HG02938 (cell line): ENCODE measurements around the gene CELSR1.

Source experiments
- ATAC-seq: cut with Tn5 transposase; IDR thresholded peaks from one replicate; pipeline ENCODE4 v1.9.1; 2021; ENCODE audit warnings: mild to moderate bottlenecking, moderate library complexity; ENCODE audit not compliant: unreplicated experiment

The CELSR1 gene

DNA sequence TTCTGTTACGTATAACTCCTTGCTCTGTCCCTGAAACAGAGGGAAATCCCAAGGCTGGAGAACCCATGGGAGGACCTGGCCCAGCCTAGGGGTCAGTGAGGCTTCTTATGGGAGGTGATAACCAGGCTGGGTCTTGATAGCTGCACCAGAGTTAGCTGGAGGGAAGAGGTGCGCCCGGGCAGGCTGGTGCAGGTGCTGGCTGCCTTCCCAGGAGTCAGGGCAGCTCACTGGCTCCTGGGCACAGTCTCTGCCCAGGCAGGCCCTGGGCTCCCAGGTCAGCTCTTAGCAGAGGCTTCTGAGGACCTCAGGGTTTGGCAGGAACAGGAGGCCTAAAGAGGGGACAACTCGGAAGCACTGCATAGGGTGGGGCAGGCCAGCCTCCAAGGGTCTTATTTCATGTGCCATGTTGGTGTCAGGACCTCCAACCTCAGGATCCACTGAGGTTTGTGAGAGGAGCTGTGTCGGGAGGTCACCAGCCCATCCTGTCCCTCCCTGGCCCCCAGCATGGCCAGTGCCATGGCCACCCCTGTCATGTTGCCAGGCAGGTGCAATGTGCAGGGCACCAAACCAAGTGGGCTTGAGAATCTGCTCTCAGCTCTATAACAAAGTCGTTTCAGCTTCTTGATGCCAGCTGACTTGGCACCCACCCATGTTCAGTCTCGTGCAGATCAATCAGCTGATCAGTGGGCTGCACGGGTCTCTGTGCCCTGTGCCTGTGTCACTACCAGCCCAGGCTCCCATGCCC is 20.5 kb upstream of the CELSR1 start:
- no peak for ATAC-seq

DNA sequence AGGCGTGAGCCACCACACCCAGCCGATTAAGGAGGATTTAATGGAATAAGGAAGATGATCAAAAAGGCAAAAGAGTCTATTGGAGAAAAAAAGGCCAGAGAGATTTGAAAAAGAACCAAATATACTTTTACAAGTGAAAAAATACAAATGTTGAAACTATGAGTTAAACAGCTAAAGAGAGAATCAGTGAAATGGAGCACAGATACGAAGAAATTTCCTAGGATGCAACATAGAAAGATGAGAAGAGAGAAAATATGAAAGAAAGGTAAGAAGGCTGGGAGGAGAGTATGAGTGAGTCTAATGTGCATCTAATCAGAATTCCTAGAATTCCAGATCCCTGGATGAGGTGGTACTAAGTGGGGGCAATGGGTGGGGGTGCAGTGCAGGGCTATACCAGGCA is 19.4 kb upstream of the CELSR1 start:
- ATAC-seq = no peak

DNA sequence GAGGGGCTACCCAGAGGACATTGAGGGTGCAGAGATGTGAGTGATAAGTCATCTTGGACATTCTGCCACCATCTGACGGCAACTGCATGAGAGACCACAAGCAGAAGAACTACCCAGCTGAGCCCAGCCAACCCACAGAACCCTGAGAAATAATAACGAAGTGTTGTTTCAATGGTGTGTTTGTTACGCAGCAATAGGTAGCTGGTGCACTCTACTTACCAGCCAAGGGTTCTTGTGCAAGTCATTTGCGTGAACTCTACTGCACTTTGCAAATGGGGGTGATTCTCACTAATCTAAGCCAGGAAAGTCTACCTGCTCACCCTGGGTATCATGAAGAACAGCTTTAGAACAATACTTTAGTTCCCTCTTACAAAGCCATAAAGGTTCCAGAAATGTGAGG is 15.8 kb upstream of the CELSR1 start:
- no peak for ATAC-seq

DNA sequence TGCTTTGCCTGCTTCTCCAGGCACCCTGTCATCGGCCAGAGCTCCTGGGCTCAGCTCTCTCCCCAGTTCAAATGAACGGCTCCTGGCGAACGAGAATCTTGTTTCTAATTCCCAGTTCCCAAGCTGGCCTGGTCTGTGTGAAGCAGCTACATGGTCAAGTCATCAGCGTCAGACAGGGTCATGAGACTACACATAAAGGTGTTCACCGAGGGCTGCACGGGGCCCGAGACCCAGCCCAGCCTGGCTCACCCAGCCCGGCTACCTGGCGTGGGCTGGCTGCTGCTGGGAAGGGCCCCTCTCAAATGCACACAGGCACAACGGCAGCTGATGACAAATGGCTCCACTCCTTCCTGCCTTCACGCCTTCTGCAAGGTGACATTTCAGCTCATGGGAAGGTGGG is 14.6 kb upstream of the CELSR1 start:
- no peak for ATAC-seq

DNA sequence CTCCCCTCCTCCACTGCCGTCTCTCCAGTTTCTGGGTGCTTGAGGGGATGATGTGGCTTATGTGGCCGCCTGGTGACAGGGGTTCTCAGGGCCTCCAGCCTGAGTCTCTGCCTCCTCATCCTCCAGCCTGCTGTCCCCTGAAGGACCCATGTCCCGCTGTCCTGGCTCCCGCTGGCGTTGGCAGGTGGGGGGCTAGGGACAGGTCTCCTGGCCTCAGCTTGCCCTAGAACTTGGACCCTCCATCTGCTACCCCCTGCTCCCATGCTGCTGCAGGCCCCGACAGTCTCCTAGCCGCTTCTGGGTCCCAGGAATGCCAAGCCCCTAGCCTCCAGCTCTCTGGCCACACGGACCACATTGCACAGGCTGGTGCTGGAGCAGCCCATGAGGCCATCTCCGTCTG is 13.9 kb upstream of the CELSR1 start:
- ATAC-seq = no peak

DNA sequence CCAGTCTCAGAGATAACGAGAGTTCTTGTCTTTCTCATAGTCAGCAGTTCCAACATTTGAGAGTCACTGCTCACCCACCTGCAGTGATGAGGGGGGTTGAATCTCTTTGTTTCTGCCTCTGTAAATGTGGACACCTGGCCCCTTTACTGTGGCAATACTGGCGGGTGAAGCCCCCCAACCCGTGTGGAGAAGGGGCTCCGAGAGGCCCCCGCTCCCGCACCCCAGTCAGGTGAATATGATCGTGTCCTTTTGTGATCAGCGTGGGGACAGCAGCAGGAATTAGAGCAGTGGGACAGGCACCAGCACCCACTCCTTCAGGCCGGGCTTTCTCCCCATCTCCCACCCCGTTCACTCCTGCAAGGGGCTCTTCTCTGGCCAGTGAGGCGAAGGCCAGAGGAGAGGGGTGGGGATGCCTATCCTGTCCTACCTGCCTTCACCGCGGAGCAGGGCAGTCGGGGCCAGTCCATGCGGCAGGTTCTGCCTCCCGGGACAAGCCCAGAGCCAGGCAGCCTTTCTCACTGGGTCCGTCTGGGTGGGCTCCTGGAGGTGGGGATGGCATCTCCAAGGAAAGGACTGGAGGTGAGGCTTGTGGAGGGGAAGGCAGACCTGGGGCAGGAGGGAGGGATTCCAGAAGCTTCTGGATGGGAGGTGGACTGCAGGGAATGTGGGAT is 12.7 kb upstream of the CELSR1 start:
- ATAC-seq = no peak

DNA sequence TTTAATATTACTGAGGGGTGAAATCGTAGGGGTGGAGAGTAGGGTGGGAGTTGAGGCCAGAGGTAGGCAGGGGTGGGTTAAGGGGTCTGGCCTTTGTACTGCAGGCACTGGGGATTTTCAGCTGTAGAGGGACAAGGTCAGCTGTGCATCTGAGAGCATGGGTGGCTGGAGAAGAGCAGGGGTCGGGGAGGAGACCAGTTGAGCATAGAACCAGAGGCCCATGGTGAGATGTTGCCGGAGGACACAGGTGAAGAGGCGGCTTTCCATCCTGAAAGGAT is 12.1 kb upstream of the CELSR1 start:
- ATAC-seq = no peak

DNA sequence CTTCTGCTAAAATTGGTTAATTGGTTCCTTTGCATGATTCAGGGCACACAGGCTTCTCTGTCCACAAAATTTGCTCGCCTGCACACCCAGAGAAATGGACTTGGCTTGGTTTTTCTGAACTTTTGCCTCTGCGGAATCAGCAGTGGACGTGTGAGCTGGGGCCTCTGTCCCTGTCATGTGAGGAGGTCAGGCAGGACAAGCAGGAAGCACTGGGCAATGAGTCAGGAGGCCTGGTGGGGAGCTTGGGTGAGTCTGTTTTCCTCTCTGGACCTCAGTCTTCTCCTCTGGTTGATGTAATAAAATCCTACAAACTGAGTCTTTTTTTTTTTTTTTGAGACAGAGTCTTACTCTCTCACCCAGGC is 10.4 kb upstream of the CELSR1 start:
- ATAC-seq = no peak

DNA sequence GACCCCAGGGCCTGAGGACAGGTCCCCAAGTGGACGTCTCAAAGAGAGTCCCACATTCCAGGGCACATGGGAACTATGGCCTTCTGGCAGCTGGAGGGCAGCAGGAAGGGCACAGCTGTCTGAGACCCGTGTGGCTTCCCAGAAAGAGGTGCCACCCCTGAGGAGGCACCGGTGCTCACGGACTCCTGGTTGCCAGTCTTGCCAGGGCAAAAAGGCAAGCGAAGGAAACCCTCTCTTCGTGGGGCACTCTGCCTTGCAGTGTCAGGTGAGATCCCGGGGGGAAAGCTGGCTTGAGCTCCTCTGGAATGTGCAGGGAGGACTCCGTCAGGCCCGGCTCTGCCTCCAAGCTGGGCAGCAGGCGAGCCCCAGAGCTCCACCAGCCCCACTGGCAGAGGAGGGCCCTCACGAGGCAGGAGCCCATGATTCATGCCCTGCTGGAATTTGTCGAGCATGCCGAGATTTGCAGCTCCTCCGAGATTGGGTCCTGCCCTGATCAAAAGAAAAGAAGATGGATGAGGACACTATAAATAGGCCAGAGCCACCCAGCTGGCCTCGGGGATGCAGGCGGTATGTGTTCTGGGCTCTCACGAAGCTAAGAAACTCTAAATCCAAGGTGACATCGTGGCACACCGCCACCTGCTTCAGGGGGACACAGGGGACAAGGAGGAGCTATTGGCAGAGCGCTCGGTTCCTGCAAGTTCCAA is 9.9 kb upstream of the CELSR1 start:
- no peak for ATAC-seq

DNA sequence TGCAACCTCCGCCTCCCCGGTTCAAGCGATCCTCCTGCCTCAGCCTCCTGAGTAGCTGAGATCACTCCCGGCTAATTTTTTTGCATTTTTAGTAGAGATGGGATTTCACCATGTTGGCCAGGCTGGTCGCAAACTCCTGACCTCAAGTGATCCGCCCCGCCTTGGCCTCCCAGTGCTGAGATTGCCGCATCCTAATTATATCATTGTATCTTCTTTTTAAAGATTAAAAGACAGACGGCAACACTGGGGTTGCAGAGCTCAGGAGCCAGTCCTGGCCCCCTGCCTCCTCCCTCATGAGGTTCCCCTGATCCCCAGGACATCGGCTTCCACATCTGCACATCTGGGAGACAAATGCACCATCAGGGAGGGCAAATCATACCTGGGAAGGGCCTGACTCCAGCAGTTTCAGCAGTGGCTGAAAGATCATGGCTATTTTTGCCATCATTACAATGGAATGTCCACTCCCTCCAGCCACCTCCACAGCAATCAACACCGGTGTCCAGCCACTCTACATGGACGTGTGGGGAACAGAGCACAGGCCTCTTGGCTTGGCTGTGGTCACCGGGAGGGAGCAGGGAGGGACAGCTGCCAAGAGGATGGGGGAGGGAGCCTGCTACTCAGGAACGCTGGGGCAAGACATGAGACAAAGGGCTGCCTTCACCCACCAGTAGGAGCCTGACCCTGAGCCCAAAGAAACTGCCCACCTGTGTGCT is 9.2 kb upstream of the CELSR1 start:
- no peak for ATAC-seq

DNA sequence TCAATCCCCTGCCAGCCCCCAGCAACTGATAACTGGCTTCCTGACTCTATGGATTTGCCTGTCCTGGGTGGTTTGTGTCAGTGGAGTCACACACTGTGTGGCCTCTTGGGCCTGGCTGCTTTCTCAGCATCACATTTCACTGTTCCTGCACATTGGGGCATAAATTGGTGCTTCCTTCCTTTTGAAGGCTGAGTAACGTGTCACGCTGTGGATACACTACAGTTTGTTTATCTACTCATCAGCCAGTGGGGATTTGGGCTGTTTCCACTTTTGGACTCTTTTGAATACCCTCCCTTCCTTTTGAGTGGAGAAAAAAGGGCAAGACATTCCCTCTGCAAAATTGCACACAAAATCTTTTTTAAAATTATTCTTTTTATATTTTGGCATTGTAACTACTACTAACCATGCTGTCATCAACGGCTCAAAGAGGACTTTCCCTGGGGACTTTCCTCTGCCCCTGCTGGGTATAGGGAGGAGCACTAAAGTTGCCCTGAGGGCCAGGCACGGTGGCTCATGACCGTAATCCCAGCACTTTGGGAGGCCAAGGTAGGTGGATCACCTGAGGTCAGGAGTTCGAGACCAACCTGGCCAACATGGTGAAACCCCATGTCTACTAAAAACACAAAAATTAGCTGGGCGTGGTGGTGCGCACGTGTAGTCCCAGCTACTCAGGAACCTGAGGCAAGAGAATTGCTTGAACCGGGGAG is 7.8 kb upstream of the CELSR1 start:
- ATAC-seq = no peak

DNA sequence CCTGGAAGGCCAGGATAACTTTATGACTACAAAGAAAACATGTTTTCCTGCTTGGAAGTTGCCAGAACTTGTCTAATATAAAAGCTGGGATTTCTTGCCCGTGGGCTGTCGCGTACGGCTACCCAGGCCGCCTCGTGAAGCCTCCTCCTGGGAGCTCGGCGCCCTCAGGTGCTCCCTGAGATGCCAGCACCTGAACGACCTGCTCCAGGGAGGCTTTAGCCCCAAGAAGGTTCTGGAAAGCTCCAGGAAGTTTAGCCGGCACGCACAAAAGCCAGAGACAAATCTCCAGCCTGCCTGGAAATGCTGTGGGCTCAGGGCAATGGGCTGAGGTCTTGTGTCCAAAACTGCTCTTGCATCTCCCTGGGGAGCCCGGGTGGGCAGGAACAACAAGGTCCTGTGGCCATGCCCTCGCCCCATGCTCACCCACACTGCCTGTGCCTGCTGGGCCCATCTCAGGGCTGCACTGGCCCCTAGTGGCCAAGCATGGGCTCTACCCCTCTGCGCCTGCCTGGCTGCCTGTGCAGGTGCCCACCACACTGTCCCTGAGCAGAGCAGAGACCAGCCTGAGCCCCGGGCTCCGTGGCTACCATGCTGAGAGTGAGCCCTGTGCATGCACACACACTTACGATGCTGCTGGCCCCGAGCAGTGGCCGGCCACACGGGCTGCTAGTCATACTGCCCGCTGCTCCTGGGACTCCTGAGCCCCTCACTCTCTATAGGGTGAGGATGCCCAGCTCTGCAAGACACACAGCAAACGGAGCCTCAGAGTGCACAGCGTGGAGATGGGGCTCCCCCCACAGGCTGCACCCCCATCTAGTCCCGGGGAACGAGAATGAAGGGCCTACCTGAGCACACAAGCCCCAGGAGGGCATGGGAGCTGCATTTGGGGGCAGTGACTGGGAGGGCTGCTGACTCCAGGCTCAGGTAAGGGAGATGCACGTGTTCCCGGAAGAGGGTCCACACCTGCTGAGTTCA is 4.9 kb upstream of the CELSR1 start:
- no peak for ATAC-seq

DNA sequence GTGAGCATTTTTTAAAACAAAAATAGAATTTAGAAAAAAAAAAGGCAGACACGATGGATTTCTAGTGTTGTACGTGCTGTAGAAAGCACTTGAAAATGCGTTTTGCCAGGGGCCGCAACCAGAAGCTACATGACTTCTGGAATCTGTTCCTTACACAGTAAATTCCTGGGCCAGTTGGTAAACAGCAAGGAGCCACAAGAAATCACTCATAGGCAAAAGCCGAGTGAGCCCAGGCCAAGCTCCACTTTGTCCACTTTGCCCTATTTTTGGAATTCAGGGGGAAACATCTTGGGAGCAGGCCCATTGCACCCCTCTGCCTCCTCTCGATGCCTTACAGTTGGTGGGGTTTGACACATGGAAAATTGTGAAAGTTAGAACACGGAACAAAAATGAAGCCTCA is 4.1 kb upstream of the CELSR1 start:
- no peak for ATAC-seq

DNA sequence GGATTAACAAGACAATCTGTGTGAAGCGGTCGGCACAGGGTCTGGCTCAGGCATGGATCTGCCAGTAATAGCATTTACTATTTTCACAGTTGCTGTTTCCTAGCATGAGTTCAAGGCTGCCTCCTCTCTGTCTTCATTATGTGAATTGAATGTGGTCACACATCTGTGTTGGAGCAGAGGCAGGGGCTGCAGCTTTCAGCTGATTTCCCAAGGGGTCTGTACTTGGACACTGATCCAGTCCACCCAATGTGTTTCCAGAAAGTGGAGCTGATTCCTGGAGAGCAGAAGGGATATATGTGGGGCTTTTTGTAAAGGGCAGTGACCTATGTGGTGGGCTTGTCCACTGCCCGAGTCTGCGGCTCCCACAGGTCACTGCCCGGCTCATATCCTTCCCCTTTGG is 3.5 kb upstream of the CELSR1 start:
- no peak for ATAC-seq

DNA sequence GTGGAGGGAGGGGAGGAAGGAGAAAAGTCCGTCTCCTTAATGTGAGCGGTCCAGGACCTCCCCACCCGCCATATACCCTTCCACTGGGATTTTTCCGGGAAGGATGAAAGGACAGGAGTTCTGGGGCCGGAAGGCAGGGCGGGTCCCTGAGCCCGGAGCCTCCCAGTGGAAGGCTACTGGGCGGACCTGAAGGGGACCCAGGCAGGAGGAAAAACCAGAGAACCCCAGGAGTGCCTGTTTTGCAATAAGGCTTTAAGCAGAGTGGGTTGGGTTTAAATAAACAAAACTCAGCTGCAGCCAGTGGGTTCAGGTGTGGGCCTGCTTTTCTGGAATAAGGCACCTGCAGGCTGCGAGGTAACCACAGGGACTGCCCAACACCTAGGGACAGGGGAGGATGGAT is 1.7 kb upstream of the CELSR1 start:
- no peak for ATAC-seq

DNA sequence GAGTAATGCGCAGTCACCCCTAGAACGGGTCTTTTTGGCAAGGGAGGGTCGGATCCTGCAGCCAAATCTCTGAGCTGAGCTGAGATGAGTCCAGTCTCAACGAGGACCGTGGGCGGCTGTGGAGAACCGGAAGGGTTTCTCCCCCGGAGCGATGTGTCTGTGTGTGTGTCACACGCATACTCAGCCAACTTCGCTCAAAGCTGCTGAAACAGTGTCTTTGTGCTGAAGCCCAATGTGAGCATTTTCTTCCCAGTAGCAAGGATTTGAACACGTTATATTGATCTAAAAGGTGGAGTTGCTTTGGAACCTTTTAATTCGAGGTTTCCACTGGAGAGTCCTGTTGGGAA is 1.4 kb upstream of the CELSR1 start:
- ATAC-seq = no peak

DNA sequence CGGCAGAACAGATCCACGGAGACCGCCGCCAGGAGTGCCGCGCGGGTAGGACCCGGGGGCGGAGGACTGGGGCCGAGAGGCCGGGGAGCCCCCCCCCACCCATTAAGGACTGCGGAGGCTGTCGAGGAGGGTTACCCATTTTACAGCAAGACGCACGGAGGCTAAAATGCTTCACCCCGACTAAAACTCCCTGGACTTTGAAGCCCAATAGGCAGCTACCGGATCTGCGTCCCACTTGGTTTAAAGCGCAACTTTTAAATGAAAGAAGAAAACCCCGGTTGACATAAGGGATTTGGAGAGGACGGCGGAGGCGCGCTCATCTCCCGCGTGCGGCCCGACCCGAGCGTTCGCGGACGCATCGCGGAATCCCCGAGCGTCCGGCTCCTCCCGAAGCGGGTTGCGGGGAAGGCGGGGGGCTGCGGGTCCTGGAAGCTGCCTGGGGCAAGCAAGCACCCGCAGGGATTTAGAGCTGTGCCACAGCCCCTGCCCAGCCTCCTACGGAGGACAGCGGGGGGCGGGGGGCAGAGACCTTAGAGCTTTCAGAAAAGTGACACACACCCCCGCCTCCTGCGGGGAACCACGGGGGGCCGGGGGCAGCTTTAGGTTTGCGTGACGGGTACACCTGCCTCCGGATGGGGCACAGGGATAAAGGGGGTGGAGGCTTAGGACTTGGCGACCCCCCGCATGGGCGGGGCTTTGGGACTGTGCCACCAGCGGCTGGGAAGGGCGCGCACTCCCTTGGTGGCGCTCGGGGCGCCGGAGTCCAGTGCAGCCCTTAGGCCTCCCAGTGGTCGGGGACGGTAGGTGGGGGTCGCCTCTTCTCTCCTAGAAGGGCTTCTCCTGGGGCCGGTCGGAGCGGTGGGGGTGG is 760 bp upstream of the CELSR1 start:
- no peak for ATAC-seq

DNA sequence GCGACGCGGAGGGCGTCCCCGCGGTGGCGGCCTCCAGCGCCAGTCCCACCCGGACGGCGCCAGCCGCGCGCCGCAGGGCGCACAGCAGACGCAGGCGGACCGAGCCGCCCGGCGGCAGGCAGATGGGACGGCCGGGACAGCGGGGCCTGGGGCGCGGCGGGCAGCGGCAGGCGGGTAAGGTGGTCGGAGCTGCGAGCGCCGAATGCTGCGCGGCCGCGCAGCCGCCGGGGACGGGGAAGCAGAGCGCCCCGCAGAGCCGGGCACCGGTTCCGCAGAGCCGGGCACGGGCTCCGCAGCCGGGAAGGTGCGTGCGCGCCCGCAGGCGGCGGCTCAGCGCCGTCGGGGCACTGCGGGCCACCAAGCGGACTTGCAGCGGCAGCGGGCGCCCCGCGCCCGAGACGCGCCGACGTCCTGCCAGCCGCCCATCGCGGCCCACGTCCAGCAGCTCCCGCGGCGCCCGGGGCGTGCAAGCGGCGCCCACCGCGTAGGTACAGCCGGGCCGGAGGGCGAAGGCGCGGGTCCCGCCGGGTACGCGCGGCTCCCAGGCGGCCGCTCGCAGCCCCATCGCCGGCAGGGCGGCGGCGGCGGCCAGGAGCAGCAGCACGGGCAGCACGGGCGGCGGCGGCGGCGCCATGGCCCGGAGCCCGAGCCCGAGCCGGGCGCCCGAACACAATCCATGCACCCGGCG is 739 bp downstream of the CELSR1 start:
- no peak for ATAC-seq
